ENCODE results near the gene GSTK1. TPM values are rescaled to one million over a fixed set of nuclear protein-coding genes. Genes with fewer than 3 reads are reported as not detected.

GSTK1 gene
- total and polyA plus RNA-seq, 4 donors: 98.9 to 253 (median 187) TPM

GRCh38 chr7:143247372-143247771, 15.9 kb upstream of the GSTK1 start:
- no peaks in the 10 kb centered on the region for H3K9me3 ChIP-seq (ENCODE audit: control insufficient read depth in 4 of 4, low read length in 3 of 4)
- no peak overlapping the region for H3K4me3 ChIP-seq (ENCODE audit: low read depth in 1 of 3, low read length in 3 of 3)
- no peaks in the 10 kb centered on the region for H3K36me3 ChIP-seq (ENCODE audit: control insufficient read depth in 4 of 4, insufficient read depth in 3 of 4, low read depth in 1 of 4, low read length in 3 of 4)
- no peaks in the 10 kb centered on the region for H3K27me3 ChIP-seq (ENCODE audit: control insufficient read depth in 4 of 4, insufficient read depth in 4 of 4, low read length in 3 of 4)
- WGBS: 23% methylated on average over 1 of the region's 1 CpG
- peaks cover 10 to 33% (median 14%) of the 10 kb centered on the region in 4 donors for H3K4me1 ChIP-seq (ENCODE audit: control insufficient read depth in 4 of 4, insufficient read depth in 4 of 4, low read length in 3 of 4)
- no peak for TF ChIP-seq FOXA1 (IDR thresholded peaks at IDR 0.05)
- TF ChIP-seq GABPA (IDR thresholded peaks at IDR 0.05 in 1 of 2, conservative IDR thresholded peaks at IDR 0.05 in 1 of 2): no peak
- no peak for TF ChIP-seq YY1 (IDR thresholded peaks at IDR 0.05)
- TF ChIP-seq ATF3 (IDR thresholded peaks at IDR 0.05): no peak
- TF ChIP-seq REST (IDR thresholded peaks at IDR 0.05): no peak
- no peak for TF ChIP-seq HNF4G (IDR thresholded peaks at IDR 0.05)
- TF ChIP-seq RAD21 (IDR thresholded peaks at IDR 0.05): no peak
- TF ChIP-seq, protein P1, sequence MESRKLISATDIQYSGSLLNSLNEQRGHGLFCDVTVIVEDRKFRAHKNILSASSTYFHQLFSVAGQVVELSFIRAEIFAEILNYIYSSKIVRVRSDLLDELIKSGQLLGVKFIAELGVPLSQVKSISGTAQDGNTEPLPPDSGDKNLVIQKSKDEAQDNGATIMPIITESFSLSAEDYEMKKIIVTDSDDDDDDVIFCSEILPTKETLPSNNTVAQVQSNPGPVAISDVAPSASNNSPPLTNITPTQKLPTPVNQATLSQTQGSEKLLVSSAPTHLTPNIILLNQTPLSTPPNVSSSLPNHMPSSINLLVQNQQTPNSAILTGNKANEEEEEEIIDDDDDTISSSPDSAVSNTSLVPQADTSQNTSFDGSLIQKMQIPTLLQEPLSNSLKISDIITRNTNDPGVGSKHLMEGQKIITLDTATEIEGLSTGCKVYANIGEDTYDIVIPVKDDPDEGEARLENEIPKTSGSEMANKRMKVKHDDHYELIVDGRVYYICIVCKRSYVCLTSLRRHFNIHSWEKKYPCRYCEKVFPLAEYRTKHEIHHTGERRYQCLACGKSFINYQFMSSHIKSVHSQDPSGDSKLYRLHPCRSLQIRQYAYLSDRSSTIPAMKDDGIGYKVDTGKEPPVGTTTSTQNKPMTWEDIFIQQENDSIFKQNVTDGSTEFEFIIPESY (IDR thresholded peaks at IDR 0.05): no peak
- TF ChIP-seq, protein P2, sequence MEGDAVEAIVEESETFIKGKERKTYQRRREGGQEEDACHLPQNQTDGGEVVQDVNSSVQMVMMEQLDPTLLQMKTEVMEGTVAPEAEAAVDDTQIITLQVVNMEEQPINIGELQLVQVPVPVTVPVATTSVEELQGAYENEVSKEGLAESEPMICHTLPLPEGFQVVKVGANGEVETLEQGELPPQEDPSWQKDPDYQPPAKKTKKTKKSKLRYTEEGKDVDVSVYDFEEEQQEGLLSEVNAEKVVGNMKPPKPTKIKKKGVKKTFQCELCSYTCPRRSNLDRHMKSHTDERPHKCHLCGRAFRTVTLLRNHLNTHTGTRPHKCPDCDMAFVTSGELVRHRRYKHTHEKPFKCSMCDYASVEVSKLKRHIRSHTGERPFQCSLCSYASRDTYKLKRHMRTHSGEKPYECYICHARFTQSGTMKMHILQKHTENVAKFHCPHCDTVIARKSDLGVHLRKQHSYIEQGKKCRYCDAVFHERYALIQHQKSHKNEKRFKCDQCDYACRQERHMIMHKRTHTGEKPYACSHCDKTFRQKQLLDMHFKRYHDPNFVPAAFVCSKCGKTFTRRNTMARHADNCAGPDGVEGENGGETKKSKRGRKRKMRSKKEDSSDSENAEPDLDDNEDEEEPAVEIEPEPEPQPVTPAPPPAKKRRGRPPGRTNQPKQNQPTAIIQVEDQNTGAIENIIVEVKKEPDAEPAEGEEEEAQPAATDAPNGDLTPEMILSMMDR (IDR thresholded peaks at IDR 0.05; ENCODE audit: low read depth, low read length, missing input control): no peak
- TF ChIP-seq JUND (IDR thresholded peaks at IDR 0.05): no peak
- no peak for TF ChIP-seq RXRA (IDR thresholded peaks at IDR 0.05)
- no peak for TF ChIP-seq NR2F2 (IDR thresholded peaks at IDR 0.05)
- TF ChIP-seq FOXA2 (IDR thresholded peaks at IDR 0.05): no peak
- no peak for TF ChIP-seq EGR1 (IDR thresholded peaks at IDR 0.05; ENCODE audit: low read depth in 2 of 2)
- TF ChIP-seq, protein P3, sequence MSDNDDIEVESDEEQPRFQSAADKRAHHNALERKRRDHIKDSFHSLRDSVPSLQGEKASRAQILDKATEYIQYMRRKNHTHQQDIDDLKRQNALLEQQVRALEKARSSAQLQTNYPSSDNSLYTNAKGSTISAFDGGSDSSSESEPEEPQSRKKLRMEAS (IDR thresholded peaks at IDR 0.05): no peak
- no peak for TF ChIP-seq HNF4A (conservative IDR thresholded peaks at IDR 0.05)
- TF ChIP-seq TAF1 (conservative IDR thresholded peaks at IDR 0.05): no peak
- TF ChIP-seq SP1 (IDR thresholded peaks at IDR 0.05): no peak
- no peak overlapping the region for H3K27ac ChIP-seq (ENCODE audit: low read depth in 1 of 2, low read length in 2 of 2)
- no peak for DNase-seq (ENCODE audit: low spot score)
- no peak overlapping the region for H3K9ac ChIP-seq (ENCODE audit: low read depth in 1 of 2, low read length in 2 of 2)
